COR-L47 (cell line): ENCODE measurements around the gene HAUS7.
A peak's percentile ranks its signal among the peaks of the same experiment; 100 is the strongest.

ENCODE experiments used
- DNase-seq: peaks from one replicate; lab custom pipeline; 2025; lab: John Stamatoyannopoulos, UW

HAUS7 gene

DNA sequence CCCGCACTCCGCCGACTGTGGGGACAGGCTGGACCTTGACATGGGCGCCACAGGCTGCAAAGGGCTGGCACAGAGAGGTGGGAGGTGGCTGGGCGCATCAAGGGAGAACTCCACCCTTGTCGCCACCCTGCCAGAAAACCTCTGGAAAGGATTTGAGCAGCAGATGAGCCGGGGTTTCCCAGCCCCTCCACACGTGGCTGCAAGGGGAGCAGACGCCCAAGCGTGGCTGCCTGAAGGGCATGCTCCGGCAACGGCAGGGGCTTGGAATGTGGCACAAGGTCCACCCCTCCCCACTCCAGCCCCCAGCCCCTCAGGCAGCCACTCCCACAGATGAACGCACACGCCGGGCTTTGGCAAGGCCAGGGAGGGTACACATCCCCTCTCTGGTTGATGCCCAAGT is 29.0 kb upstream of the HAUS7 start:
- DNase-seq = no peak

DNA sequence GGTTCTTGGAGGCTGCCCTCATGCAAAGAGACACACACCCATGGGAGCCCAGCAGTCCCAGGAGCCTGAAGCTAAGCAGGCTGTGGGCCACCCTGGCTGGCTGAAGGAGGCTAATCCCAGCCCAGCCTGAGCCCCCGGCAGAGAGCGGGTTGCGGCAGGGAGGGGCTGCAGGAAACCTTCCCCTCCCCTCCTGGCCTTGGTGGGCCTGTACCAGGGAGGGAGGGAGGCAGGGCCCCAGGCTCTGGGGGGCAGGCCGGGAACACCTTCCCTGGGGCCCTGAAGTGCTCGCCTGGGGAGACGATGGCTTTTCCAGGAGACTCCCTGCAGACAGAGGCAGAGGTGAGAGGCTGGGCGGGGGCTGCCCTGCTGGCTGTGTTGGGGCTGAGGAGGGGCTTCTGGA is 28.1 kb upstream of the HAUS7 start:
- DNase-seq = no peak

DNA sequence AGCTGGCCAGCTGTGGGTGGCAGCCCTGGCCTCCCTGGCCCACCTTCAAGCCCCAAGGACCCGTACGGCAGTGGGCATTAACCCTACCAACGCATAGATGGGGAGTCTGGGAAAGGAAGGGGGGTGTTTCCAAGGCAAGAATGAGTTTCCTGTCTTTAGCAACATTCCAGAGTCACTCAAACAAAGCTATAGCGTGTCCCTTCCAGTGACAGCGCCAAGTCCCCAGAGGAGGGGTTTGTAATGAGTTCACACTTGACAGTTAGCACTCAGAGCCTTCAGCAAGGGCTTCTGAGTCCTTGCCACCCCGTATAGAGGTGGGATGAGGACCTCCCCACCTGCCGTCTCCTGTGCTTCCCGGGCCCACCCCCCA is 26.2 kb upstream of the HAUS7 start:
- DNase-seq = no peak

- DNase-seq = no peak
These were observed 25.7 kb upstream of the HAUS7 start for GRCh38 chrX:153495903-153496589.

- DNase-seq = no peak
These were observed 25.0 kb upstream of the HAUS7 start for GRCh38 chrX:153495362-153495751.

DNA sequence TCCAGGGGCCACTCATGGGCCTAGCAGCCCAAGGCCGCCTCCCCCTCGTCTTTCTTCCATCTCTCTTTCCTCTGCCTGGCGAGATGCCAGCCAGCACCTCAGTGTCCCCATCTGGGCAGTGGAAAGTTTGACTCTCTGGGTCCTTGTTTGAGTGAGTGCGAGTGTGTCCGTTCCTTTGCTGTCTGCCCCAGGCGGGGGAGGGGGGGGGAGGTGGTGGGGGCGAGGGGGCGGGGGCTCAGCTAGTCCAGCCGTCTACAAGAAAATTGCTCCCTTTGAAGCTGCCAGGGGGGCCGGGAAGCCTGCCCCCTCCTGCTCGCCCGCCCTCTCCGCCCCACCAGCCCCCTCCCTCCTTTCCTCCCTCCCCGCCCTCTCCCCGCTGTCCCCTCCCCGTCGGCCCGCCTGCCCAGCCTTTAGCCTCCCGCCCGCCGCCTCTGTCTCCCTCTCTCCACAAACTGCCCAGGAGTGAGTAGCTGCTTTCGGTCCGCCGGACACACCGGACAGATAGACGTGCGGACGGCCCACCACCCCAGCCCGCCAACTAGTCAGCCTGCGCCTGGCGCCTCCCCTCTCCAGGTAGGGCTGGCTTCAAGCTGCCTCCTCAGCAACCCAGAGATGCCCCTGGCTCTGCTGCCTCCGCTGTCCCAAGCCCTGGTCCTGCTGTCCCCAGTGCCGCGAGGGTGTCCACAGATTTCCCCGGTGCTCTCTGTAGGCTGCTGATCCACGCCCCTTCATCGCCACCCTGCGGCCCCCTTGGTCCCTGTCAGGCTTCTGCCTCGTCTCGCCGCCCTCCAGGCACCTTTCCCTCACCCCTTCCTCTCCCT is 24.4 kb upstream of the HAUS7 start, which contains the start of gene BGN:
BGN (plus strand) TSS at position 440 of the 821 bp plus-strand sequence. CDS start 9,652 bp downstream, outside the sequence.
- DNase-seq = peak; percentile 24

GRCh38 chrX:153494061-153494460 is 23.7 kb upstream of the HAUS7 start:
- DNase-seq = no peak

DNA sequence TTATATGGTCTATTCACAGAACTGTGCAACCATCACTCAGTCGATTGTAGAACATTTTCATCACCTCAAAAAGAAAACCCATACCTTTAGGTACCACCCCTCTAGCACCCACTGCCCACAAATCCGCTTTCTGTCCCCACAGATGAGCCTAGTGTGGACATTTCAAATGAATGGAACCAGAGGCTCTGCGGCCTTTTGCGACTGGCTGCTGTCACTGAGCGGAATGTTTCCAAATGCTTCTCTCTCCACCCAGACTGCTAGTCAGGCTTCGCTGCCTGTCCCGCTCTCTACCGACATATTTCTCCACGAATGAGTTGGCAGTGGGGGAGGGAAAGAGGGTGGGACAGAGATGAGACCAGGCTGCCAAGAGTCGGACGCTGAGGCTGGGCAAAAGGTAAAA is 22.7 kb upstream of the HAUS7 start:
- no peak for DNase-seq

DNA sequence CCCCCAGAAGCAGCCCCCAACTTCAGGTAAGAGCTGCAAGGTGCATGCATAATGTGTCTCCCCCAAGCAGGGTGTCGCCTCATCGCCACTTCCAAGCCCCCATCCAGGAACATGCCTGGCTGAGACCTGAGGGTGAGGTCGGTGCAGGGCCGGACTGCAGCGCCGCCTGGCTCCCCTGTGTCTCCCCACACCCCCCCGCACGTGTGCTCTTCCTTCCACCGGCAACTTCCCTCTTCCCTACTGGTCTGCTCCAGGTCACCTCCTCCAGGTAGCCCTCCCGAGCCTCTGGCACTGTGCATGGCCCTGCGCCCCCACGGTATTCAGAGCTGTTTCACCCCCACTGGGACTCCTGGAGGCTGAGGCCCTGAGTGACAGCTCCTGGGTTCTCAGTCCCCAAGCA is 22.2 kb upstream of the HAUS7 start:
- DNase-seq = no peak

DNA sequence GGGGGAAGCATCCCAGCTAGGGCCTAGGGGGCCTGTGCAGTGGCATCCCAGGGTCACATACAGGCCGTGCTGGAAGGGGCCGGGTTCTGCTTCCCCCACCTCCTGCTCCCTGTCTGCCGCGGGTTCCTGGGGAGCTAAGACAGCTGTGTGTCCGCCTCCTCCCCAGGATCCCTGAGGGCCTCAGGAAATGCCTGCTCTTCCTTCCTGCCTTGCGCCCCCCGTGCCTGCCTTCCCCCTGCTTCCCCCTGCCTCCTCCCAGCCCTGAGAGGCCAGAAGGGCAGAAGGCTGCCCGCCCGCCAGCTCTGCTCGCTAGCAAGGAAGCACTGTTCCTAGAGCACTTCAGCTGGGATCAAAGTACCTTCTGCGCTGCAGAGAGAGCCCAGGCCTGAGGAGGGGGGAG is 21.5 kb upstream of the HAUS7 start:
- DNase-seq = no peak

DNA sequence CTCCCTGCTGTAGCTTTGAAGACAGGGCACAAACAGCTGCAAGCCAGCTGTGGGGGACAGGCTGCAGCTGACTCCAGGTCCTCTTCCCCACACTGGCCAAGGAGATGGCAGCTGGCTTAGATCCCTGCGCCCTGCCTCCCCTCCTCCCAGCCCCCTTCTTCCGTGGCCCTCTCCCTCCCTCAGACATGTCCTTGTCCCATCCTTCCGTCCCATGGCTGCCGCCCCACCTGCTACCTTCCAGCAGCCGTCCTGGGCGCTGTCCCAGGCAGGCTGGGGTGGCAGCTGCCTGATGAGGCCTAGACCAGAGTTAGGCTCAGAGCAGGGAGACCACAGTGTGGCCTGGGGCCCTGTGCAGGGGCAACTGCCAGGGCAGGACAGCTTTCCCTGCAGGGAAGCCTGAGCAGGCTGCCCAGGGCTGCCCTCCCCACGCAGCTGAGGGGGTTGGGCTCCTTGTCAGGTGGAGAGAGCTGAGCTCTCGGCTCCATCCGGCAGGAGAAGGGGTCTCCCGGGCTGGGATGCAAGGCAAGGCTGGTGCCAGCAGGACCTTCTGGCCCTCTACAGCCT is 21.1 kb upstream of the HAUS7 start:
- no peak for DNase-seq

DNA sequence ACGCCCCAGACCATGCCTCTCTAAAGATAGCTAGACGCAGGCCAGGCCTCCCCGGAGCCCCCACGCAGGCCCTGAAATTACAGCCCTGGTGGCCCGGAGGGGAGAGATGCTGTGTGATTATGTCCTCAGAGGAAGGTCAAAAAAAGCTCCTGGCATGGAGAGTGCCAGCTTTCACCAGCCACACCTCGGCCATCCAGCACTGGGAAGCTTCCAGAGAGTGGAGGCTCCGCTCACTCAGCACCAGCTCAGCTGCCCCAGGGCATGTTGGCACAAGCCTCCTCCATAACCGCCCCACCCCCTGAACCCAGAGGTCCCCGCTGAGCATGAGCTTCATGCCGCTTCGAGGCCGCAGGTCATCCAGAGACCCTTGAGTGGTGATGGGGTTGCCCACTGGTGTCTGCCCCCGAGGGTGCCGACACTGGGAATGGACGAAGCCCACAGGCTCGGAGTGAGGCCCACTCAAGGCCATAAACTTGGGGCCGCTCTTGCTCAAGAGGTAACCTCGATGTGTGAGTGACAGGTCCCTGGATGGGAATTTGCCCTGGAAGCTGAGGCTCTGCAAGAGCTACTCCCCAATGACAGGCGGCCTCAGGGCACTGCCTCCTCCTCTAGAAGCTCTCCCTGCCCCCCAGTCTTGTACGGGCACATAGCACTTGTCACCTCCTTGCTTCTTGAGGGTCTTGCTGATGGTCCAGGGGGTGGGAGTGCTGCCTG is 20.0 kb upstream of the HAUS7 start:
- no peak for DNase-seq

- DNase-seq = no peak
These were observed 18.0 kb upstream of the HAUS7 start for GRCh38 chrX:153488231-153488914.

GRCh38 chrX:153487590-153488071 is 17.3 kb upstream of the HAUS7 start:
- no peak for DNase-seq

DNA sequence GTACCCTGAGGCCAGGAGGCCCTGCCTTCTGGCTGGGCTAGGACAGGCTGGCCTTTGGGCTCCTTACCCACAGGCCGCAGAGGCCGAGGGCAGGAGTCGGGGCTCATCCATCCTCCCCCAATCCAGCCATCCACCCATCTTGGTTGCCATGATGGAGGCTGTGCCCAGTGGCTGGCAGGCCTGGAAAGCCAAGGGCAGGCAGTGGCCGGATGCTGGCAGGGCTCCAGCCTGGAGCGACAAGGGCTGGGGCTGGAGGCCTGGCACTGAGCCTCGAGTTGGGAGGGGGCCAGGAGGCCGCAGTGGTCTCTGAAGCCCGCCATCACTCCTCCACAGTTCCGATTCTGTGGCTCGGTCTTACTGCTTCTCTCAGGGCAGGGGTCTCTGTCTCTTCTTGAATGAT is 15.8 kb upstream of the HAUS7 start:
- DNase-seq = no peak

DNA sequence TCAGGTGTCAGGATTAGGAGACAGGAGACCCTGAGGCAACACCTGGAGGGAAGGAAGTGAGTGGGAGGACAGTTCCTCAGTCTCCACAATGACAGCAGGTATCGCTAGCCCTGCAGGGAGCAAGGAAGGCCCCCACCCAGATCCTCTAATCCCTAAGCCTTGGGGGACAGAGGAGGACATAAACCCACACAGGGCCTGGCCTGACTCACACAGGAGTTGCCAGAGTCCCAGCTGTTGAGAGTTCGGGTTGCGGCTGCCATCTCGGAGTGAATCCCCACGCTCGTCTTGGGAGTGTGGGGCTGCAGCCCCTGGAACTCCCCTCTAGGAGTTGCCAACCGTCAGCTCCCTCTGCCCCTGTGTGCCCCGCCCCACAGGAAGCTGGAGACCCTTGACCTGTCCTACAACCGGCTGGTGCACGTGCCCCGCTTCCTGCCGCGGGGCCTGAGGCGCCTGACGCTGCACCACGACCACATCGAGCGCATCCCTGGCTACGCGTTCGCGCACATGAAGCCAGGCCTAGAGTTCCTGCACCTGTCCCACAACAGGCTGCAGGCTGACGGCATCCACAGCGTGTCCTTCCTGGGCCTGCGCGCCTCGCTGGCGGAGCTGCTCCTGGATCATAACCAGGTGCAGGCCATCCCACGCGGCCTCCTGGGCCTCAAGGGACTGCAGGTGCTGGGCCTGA is 15.2 kb upstream of the HAUS7 start:
- no peak for DNase-seq

- DNase-seq = no peak
These were observed 12.1 kb upstream of the HAUS7 start for GRCh38 chrX:153482376-153483015.

DNA sequence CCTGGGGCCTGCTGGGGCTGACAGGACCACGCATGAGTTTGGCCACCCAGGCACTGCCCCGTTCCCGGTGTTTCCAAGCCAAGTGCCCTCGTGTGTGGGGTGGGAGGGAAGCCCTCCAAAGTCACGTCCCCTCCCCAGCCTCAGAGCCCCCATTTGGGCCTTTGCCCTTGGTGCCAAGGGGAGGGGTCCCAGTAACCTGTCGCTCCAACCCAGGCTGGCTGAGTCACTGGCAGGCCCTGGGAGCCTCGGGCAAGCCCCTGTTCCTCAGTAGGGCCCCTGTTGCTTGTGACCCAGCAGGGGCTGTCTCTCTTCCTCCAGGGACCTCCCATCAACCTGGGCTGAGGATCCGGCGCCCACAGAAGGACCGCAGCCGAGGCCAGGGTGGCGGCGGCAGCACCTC is 10.7 kb upstream of the HAUS7 start:
- DNase-seq = no peak

GRCh38 chrX:153478746-153479145 is 8.4 kb upstream of the HAUS7 start:
- DNase-seq = no peak

GRCh38 chrX:153477901-153478300 is 7.5 kb upstream of the HAUS7 start:
- no peak for DNase-seq

DNA sequence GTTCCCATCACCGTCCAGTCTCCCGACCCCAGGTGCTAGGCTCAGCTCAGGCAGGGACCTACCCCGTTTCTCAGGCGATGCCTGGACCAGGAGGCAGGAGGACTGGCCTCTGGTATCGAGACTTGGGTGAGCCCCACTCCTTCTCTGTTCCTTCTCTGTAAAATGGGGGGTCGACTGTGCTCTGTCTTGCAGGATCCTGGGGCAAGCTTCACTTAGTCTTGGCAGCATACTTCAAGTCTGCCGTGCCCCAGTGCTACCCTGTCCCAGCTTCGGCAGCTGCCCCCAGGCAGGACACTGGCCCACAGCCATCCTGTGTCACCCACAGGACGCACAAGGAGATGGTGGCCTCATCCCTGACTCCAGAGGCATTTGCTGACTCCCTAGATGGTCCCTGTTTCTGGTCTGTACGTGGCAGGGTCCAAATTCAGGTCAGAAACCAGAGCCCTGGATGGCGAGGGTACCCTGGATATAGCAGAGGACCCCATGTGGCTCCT is 7.0 kb upstream of the HAUS7 start:
- no peak for DNase-seq
